HepG2 (cell line): ENCODE measurements around the gene NATD1.

Experiments
- FOXK2 ChIP-seq: fragments of 450-650 bp; IDR thresholded peaks from 2 replicates; pipeline ENCODE4 v1.6.1; 2016
- MYC ChIP-seq: sonication (generic); formaldehyde crosslinking; IDR thresholded peaks from 2 replicates; pipeline ENCODE4 v1.9.0; 2021; ENCODE audit warnings: missing genetic modification reagents, borderline replicate concordance
- NR2F2 ChIP-seq: IDR thresholded peaks from 2 replicates; pipeline ENCODE4 v1.6.1; 2012; ENCODE audit warnings: low read depth, inconsistent platforms, borderline replicate concordance
- POLR2A ChIP-seq, 2 experiments: IDR thresholded peaks; 2 replicates each; pipeline ENCODE4 v1.6.1; 2011; ENCODE audit warnings: low read depth in 2 of 2, low read length in 2 of 2, mild to moderate bottlenecking in 1 of 2, moderate library complexity in 1 of 2; ENCODE audit not compliant: insufficient read depth in 1 of 2
- POLR2AphosphoS5 ChIP-seq: IDR thresholded peaks from 2 replicates; pipeline ENCODE4 v1.6.1; 2012; ENCODE audit warnings: low read depth, low read length
- SMARCC2 ChIP-seq: fragments of 450-650 bp; IDR thresholded peaks from 2 replicates; pipeline ENCODE4 v1.6.1; 2017; ENCODE audit warnings: antibody characterized with exemption, mild to moderate bottlenecking
- TAF1 ChIP-seq: sonication (generic); formaldehyde crosslinking; IDR thresholded peaks from 2 replicates; pipeline ENCODE4 v1.4.0; 2020; ENCODE audit warnings: missing genetic modification reagents
- ZNF24 ChIP-seq: fragments of 450-650 bp; IDR thresholded peaks from 2 replicates; pipeline ENCODE4 v1.6.1; 2017; ENCODE audit warnings: antibody characterized with exemption, mild to moderate bottlenecking
- ZNF792 ChIP-seq: IDR thresholded peaks from 2 replicates; pipeline ENCODE4 v1.6.1; 2016
- TF ChIP-seq, protein P1 (sequence below): sonication (generic); formaldehyde crosslinking; IDR thresholded peaks from 2 replicates; pipeline ENCODE4 v1.8.0; 2022; ENCODE audit warnings: missing genetic modification reagents, mild to moderate bottlenecking, borderline replicate concordance
- TF ChIP-seq, protein P2 (sequence below): sonication (generic); formaldehyde crosslinking; IDR thresholded peaks from 2 replicates; pipeline ENCODE4 v1.8.0; 2022; ENCODE audit warnings: low read depth, missing genetic modification reagents
- TF ChIP-seq, protein P3 (sequence below): sonication (generic); formaldehyde crosslinking; IDR thresholded peaks from 2 replicates; pipeline ENCODE4 v1.8.1; 2022; ENCODE audit warnings: low read depth, mild to moderate bottlenecking, missing genetic modification reagents
- TF ChIP-seq, protein P4 (sequence below): sonication (generic); formaldehyde crosslinking; IDR thresholded peaks from 2 replicates; pipeline ENCODE4 v1.5.0; 2020; ENCODE audit warnings: mild to moderate bottlenecking, missing genetic modification reagents, moderate library complexity
- TF ChIP-seq, protein P5 (sequence below): sonication (generic); formaldehyde crosslinking; IDR thresholded peaks from 2 replicates; pipeline ENCODE4 v1.8.1; 2023; ENCODE audit warnings: mild to moderate bottlenecking, missing genetic modification reagents

DNA sequence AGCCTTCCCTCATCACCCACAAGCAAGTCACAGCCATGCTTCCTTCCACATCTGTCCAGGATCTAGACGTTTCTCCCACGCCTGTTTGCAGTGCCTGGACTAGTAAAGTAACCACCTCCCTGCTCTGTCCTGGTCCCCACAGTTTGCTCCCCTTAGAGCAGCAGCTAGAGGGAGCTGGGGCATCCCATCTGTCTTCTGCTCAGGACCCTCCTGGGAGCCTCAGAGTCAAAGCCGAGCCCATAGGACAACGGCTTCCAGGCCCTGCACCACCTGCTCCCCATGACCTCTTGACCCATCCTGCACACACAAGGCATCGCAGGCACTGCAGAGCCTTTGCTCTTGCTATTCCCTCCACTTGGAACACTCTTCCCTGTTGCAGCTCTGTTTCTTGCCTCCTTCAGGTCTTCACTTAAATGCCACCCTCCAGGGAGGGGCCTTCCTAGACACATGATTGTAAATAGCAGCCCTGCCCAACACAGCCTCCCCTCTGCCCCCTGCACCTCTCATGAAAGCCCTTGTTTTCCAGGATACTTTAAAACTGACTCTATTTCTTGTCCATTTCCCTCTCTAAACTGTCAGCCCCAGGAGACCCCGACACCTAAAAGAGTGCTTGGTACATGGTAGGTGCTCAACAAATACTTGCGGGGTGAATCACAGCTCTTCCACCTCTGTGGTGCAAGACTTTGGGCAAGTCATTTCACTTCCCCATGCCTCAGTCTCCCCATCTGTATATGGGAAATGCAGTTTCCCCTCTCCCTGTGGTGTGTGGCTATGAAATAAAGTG is 3.1 kb downstream of the NATD1 start:
- TF ChIP-seq POLR2A (IDR thresholded peaks at IDR 0.05; ENCODE audit: insufficient read depth in 1 of 2, low read depth in 2 of 2, low read length in 2 of 2): no peak
- TF ChIP-seq, protein P1, sequence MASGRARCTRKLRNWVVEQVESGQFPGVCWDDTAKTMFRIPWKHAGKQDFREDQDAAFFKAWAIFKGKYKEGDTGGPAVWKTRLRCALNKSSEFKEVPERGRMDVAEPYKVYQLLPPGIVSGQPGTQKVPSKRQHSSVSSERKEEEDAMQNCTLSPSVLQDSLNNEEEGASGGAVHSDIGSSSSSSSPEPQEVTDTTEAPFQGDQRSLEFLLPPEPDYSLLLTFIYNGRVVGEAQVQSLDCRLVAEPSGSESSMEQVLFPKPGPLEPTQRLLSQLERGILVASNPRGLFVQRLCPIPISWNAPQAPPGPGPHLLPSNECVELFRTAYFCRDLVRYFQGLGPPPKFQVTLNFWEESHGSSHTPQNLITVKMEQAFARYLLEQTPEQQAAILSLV (CRISPR knock-in tag): no peak
- no peak for TF ChIP-seq TAF1 (CRISPR knock-in tag)
- TF ChIP-seq, protein P2, sequence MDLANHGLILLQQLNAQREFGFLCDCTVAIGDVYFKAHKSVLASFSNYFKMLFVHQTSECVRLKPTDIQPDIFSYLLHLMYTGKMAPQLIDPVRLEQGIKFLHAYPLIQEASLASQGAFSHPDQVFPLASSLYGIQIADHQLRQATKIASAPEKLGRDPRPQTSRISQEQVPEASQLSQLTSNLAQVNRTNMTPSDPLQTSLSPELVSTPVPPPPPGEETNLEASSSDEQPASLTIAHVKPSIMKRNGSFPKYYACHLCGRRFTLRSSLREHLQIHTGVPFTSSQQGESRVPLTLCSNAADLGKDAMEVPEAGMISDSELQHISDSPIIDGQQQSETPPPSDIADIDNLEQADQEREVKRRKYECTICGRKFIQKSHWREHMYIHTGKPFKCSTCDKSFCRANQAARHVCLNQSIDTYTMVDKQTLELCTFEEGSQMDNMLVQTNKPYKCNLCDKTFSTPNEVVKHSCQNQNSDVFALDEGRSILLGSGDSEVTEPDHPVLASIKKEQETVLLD (CRISPR knock-in tag): no peak
- TF ChIP-seq FOXK2: no peak
- TF ChIP-seq NR2F2: no peak
- TF ChIP-seq, protein P3, sequence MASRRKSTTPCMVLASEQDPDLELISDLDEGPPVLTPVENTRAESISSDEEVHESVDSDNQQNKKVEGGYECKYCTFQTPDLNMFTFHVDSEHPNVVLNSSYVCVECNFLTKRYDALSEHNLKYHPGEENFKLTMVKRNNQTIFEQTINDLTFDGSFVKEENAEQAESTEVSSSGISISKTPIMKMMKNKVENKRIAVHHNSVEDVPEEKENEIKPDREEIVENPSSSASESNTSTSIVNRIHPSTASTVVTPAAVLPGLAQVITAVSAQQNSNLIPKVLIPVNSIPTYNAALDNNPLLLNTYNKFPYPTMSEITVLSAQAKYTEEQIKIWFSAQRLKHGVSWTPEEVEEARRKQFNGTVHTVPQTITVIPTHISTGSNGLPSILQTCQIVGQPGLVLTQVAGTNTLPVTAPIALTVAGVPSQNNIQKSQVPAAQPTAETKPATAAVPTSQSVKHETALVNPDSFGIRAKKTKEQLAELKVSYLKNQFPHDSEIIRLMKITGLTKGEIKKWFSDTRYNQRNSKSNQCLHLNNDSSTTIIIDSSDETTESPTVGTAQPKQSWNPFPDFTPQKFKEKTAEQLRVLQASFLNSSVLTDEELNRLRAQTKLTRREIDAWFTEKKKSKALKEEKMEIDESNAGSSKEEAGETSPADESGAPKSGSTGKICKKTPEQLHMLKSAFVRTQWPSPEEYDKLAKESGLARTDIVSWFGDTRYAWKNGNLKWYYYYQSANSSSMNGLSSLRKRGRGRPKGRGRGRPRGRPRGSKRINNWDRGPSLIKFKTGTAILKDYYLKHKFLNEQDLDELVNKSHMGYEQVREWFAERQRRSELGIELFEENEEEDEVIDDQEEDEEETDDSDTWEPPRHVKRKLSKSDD (CRISPR knock-in tag): no peak
- no peak for TF ChIP-seq ZNF24
- TF ChIP-seq, protein P4, sequence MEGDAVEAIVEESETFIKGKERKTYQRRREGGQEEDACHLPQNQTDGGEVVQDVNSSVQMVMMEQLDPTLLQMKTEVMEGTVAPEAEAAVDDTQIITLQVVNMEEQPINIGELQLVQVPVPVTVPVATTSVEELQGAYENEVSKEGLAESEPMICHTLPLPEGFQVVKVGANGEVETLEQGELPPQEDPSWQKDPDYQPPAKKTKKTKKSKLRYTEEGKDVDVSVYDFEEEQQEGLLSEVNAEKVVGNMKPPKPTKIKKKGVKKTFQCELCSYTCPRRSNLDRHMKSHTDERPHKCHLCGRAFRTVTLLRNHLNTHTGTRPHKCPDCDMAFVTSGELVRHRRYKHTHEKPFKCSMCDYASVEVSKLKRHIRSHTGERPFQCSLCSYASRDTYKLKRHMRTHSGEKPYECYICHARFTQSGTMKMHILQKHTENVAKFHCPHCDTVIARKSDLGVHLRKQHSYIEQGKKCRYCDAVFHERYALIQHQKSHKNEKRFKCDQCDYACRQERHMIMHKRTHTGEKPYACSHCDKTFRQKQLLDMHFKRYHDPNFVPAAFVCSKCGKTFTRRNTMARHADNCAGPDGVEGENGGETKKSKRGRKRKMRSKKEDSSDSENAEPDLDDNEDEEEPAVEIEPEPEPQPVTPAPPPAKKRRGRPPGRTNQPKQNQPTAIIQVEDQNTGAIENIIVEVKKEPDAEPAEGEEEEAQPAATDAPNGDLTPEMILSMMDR (CRISPR knock-in tag): no peak
- TF ChIP-seq ZNF792: no peak
- TF ChIP-seq POLR2AphosphoS5: no peak
- TF ChIP-seq MYC: no peak
- TF ChIP-seq, protein P5, sequence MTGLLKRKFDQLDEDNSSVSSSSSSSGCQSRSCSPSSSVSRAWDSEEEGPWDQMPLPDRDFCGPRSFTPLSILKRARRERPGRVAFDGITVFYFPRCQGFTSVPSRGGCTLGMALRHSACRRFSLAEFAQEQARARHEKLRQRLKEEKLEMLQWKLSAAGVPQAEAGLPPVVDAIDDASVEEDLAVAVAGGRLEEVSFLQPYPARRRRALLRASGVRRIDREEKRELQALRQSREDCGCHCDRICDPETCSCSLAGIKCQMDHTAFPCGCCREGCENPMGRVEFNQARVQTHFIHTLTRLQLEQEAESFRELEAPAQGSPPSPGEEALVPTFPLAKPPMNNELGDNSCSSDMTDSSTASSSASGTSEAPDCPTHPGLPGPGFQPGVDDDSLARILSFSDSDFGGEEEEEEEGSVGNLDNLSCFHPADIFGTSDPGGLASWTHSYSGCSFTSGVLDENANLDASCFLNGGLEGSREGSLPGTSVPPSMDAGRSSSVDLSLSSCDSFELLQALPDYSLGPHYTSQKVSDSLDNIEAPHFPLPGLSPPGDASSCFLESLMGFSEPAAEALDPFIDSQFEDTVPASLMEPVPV (CRISPR knock-in tag): no peak
- TF ChIP-seq SMARCC2: no peak
